GM21737 (cell line): ENCODE data around the gene HYLS1.

Experiments used
- ATAC-seq: cut with Tn5 transposase; IDR thresholded peaks from one replicate; pipeline ENCODE4 v1.9.1; 2021; ENCODE audit warnings: mild to moderate bottlenecking, moderate library complexity; ENCODE audit not compliant: unreplicated experiment

Gene HYLS1

GRCh38 chr11:125948278-125949051 is 61.0 kb downstream of the HYLS1 start:
- ATAC-seq: no peak

- no peak for ATAC-seq
Measured at GRCh38 chr11:125949271-125950177, 62.1 kb downstream of the HYLS1 start.

DNA sequence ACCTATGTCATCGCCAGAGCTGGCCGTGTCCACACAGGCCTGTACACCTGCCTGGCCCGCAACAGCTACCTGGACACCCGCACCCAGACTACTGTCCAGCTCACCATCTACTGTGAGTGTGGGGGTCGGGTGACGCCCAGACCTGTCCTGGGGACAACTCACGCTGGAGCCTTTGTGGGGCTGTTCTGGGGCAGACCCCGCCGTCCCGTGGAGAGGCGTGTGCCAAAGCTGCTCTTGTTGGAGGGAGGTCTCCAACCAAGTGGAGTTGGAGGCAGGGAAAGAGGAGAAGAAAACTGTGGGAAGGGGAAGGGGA is 62.7 kb downstream of the HYLS1 start:
- ATAC-seq: no peak
